Effector memory CD4-positive, alpha-beta T cell (primary cell): ENCODE data around the gene B3GAT1.
"Not testable (repeated sequence)": the region's sequence is repeated elsewhere in the genome, so short reads cannot be mapped to it uniquely, and the experiment has no call there.

Experiments used
- DNase-seq, 3 donors: peaks; one replicate each; pipeline ENCODE4 v3.0.0-alpha.2; 2020
- H3K27ac ChIP-seq: 2 replicates; pipeline ENCODE4 v1.7.0; 2013; ENCODE audit warnings: mild to moderate bottlenecking, low read length, moderate library complexity; ENCODE audit not compliant: insufficient read depth, poor library complexity, severe bottlenecking
- H3K27me3 ChIP-seq: replicated peaks from 2 replicates; pipeline ENCODE4 v1.7.0; 2013; ENCODE audit warnings: mild to moderate bottlenecking, low read length; ENCODE audit not compliant: insufficient read depth, control insufficient read depth, poor library complexity, severe bottlenecking
- H3K36me3 ChIP-seq: 2 replicates; pipeline ENCODE4 v1.7.0; 2013; ENCODE audit warnings: mild to moderate bottlenecking, low read length, moderate library complexity; ENCODE audit not compliant: control insufficient read depth, insufficient read depth
- H3K4me1 ChIP-seq: 2 replicates; pipeline ENCODE4 v1.7.0; 2013; ENCODE audit warnings: low read length, mild to moderate bottlenecking; ENCODE audit not compliant: control insufficient read depth, insufficient read depth, poor library complexity, severe bottlenecking
- H3K4me3 ChIP-seq: 2 replicates; pipeline ENCODE4 v1.7.0; 2013; ENCODE audit warnings: low read length, low read depth, mild to moderate bottlenecking; ENCODE audit not compliant: insufficient read depth, poor library complexity, severe bottlenecking
- H3K9me3 ChIP-seq: 2 replicates; pipeline ENCODE4 v1.7.0; 2013; ENCODE audit warnings: mild to moderate bottlenecking, low read length, moderate library complexity; ENCODE audit not compliant: control insufficient read depth

The B3GAT1 gene

DNA sequence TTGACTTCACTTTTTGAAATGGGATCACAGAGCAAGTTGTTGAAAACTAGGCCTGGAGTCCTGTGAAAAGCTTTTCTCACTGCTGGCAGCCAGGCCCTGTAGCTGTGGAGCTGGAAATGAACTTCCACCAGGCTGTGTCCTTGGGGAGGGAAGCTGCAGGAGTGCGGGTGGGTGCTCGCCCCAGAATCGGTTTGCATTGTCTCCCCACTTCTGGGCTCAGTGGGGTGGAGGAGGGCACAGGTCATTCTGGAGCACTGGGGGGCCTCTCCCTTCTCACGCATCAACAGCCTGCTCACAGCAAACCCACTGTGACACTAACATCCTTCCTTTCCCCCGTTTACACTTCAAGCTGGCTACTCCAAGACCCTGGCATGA is 65.1 kb downstream of the B3GAT1 start:
- Histone ChIP-seq H3K4me1 (peaks cover 6% of the 10 kb centered on the region), H3K27ac (no peak overlapping the region), H3K36me3 (no peaks in the 10 kb centered on the region), H3K9me3 (no peaks in the 10 kb centered on the region), H3K4me3 (no peak overlapping the region), H3K27me3 (no peaks in the 10 kb centered on the region)
- no peak for DNase-seq

DNA sequence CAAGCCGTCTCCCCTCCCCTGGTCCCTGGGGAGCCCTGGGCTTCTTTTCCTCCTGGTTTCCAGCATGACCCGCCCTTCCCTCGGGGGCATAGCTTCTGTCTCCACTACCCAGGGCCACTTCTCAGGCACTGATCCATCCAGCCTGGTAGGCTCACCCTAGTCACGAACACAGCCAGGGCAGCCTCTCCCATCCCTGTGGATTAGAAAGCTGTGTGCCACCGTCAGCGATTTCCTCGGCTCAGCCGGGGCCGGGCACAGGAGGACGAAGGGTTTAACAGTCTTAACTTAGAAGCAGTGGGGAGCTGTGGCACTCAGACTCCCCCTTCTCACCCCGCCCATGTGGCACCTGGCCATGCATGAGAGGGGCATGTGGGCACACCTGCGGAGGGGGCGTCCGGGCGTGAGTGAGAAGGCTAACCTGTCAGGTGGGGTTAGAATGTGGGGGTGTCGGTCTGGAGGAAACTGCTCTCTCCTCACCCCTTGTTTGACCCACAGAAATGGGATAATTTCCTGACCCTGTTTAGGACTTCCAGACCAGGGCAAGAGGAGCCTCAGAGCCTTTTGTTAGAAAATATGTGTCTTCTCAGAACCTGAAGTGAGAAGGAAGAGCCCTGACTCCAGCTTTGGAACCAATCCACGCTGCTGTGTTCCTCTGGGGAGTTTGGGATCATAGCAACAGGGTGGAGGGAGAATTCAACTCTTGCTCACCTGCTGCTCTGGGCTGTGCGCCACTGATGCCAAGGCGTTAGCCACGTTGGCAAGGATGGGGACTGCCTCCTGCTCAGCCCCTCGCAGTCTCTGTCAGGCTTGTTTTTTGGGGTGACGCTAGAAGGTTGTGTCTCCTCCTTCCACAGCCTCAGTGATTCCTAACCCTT is 65.7 kb downstream of the B3GAT1 start:
- Histone ChIP-seq H3K4me1 (peaks cover 6% of the 10 kb centered on the region), H3K36me3 (no peaks in the 10 kb centered on the region), H3K27ac (no peak overlapping the region), H3K4me3 (no peak overlapping the region), H3K9me3 (no peaks in the 10 kb centered on the region), H3K27me3 (no peaks in the 10 kb centered on the region)
- no peak for DNase-seq

DNA sequence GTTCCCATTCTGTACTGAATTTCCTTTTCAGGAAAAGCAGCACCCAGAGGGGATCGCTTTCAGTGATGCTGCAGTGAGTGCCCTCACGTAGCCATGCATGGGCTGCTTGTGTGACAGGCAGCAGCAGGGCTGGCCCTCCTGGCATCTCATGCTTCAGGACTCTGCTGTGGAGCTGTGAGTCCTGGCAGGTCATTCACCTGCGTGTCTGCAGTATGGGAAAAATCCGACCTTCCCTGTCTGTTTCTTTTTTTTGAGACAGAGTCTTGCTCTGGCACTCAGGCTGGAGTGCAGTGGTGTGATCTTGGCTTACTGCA is 66.8 kb downstream of the B3GAT1 start:
- Histone ChIP-seq H3K27ac (no peak overlapping the region), H3K4me3 (no peak overlapping the region), H3K27me3 (no peaks in the 10 kb centered on the region), H3K4me1 (peaks cover 6% of the 10 kb centered on the region), H3K9me3 (no peaks in the 10 kb centered on the region), H3K36me3 (no peaks in the 10 kb centered on the region)
- no peak for DNase-seq

DNA sequence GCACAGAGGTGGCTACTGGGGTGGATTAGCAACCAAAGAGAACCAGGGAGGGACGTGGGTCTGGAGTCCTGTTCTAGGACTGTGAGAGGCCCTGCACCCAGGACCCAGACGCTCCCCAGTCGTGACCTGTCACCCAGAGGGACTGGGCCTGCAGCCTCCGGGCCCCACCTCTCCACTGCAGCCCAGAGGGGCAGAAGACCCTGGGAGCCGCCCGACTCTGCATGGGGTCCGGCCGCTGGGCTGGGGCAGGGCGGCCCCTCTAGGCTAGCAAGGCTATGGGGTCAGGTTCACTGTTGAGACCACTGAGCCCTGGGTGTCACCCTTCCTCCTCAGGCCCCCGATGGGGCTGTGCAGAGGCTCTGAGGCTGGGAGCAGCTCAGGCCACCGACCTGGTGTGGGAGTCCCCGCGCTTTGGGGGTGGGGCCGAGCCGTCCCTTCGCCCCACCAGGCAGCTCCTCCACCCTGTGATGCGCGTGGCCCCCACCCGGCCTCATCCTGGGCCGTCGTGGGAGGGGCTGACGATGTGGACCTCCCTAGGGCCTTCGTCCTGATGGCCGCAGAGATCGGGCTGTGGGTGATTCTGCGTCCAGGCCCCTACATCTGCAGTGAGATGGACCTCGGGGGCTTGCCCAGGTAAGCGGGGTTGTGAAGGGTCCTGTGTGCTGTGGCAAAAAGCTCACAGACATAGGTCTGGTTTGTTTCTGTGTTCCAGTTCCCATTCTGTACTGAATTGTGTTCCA is 67.4 kb downstream of the B3GAT1 start:
- H3K4me3 ChIP-seq, H3K27ac ChIP-seq, H3K36me3 ChIP-seq, H3K27me3 ChIP-seq, H3K9me3 ChIP-seq, H3K4me1 ChIP-seq, DNase-seq: not testable (repeated sequence)

DNA sequence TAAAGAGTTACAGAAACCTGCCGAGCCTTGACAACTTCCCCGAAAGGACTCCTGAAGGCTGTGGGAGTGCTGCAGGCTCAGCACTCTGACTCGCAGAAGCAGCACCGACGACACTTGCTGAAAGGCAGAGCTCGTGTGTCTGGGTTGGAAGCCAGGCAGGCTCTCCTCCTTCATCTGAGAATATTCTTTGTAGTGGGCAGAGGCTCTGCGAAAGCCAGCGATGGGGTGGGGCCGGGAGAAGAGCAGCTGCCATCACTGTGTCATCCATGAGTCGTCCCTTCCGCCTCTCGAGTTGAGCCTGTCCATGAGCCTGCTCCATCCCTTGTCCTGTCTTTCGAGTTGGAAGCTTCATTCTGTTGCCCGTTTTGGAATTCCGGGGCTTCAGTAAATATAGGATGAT is 68.4 kb downstream of the B3GAT1 start:
- Histone ChIP-seq H3K27me3 (no peaks in the 10 kb centered on the region), H3K36me3 (no peaks in the 10 kb centered on the region), H3K9me3 (no peaks in the 10 kb centered on the region), H3K27ac (no peak overlapping the region), H3K4me1 (no peaks in the 10 kb centered on the region), H3K4me3 (no peak overlapping the region)
- no peak for DNase-seq

DNA sequence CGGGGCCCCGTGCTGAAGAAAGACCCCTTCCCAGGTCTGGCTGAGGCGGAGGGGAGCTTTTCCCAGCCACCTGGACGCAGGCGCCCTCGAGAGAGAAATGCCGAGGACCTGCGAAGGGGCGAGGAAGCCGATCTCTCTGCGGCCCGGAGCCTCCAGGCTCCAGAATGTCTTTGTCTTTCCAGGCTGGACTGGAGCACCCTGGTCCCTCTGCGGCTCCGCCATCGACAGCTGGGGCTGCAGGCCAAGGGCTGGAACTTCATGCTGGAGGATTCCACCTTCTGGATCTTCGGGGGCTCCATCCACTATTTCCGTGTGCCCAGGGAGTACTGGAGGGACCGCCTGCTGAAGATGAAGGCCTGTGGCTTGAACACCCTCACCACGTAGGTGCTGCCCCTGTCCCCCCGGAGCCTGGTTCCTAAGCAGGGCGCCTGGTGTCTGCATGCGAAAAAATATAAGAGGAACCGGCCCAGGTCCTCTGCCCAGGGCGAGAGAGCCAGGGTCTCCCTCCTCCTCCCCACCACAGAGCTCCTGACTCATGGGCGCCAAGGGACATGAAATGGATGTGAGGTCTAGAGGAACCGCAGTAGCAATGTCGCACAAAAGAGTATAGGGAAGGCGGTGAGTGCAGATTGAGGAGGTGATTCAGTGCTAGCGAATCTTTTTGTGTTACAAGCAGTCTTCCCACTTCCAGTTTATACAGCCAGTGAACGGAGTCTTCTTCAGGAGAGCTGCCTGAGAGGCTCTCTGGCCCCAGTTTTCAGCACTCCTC is 69.3 kb downstream of the B3GAT1 start:
- Histone ChIP-seq H3K4me1 (no peaks in the 10 kb centered on the region), H3K36me3 (no peaks in the 10 kb centered on the region), H3K4me3 (no peak overlapping the region), H3K9me3 (no peaks in the 10 kb centered on the region), H3K27ac (no peak overlapping the region), H3K27me3 (no peaks in the 10 kb centered on the region)
- DNase-seq: no peak

DNA sequence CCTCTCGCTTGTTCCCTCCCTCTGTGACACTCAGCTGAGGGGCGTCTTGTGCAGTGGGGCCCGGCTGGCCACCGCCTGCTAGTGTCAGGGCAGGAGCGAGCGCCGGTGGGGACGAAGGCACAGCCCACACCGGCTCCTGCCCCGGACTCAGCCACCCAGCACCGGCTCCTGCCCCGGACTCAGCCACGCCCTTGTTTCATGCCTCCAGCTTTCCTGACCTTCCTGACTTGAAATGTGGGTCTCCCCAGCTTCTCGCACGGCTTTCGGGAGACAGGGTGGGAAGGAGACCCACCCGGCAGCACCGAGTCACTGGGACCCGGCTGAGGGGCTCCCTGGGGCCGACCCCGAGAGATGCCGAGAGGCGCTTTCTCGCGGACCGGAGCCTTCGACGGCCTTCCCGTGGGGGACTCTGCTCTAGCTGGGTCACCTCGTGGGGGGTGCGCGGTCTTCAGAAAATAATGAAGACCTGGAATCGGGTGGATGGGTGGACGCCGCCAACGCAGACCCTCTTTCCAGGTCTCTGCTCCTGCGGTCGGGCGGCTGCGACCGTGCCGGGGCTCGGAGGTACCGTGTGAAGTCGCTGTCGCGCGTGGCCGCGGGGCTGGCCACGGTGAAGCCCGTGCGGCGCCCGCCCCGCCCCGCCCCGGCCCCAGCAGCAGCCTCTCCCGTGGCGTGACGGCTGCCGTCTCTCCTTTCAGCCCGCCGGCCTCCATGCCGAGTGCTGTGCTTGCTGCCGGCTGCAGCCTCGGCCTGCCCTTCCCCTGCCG is 70.1 kb downstream of the B3GAT1 start:
- H3K27me3 ChIP-seq: no peaks in the 10 kb centered on the region
- H3K4me1 ChIP-seq: no peaks in the 10 kb centered on the region
- no peak overlapping the region for H3K27ac ChIP-seq
- no peak overlapping the region for H3K4me3 ChIP-seq
- H3K9me3 ChIP-seq: no peaks in the 10 kb centered on the region
- DNase-seq: no peak
- no peaks in the 10 kb centered on the region for H3K36me3 ChIP-seq

DNA sequence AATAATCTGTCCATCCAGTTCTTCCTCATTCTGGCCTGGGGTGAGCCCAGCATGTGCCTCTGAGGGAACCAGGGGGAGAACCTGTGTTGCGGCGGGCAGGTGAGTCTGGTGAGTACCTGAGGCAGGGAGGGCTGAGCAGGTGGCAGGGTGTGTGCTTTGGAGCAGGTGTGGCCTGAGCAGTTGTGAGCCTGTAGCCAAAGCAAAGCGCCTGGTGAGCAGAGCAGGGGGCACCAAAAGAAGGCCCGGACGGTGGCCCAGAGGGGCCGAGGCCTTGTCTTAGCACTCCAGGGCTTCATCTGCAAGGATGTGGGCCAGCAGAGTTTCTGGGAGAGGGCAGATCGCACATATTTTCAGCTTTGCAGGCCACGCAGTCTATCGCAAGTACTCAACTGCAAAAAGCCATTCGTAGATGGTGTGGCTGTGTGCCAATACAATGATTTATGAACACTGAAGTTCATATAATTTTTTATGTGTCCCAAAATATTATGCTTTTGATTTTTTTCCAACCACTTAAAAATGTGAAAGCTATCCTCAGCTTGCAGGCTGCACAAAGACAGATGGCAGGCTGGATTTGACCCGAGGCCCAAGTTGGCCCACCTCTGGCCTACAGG is 71.6 kb downstream of the B3GAT1 start:
- Histone ChIP-seq H3K27ac (no peak overlapping the region), H3K9me3 (no peaks in the 10 kb centered on the region), H3K27me3 (no peaks in the 10 kb centered on the region), H3K4me3 (no peak overlapping the region), H3K4me1 (no peaks in the 10 kb centered on the region), H3K36me3 (no peaks in the 10 kb centered on the region)
- no peak for DNase-seq

DNA sequence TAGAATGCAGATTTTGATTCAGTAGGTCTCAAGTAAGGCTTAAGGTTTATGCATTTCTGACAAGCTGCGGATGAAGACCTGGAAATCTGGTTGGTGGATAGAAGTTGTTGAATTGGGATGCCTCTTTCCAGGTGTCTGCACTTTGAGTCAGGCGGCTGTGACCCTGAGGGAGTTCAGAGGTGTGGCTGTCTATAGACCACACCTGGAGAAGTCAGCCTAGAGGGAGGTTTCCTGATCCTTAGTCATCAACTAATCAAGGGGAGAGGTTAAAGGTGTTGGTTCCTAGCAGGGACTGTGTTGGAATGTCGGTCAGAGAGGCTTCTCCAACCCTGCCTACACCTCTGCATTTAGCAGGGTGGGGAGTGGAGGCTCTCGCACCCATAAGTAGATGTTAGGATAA is 72.3 kb downstream of the B3GAT1 start:
- Histone ChIP-seq H3K9me3 (no peaks in the 10 kb centered on the region), H3K4me1 (no peaks in the 10 kb centered on the region), H3K27me3 (no peaks in the 10 kb centered on the region), H3K36me3 (no peaks in the 10 kb centered on the region), H3K27ac (no peak overlapping the region), H3K4me3 (no peak overlapping the region)
- DNase-seq: no peak
